ENCODE results near the gene BTN1A1.

The BTN1A1 gene

GRCh38 chr6:26525838-26526237, 25.7 kb downstream of the BTN1A1 start:
- DNase-seq (ENCODE audit: low spot score) = no peak
- in situ Hi-C loops (cut with MboI; ENCODE audit: low sequenced_read_pairs, unreplicated experiment) = no loop called here
- TF ChIP-seq CTCF (IDR thresholded peaks at IDR 0.05; ENCODE audit: borderline replicate concordance, control extremely low read depth, extremely low read depth, insufficient read depth, missing control alignments) = no peak

GRCh38 chr6:26526928-26527327, 26.8 kb downstream of the BTN1A1 start:
- in situ Hi-C loops (cut with MboI; ENCODE audit: low sequenced_read_pairs, unreplicated experiment) = no loop called here

GRCh38 chr6:26530203-26530602, 30.1 kb downstream of the BTN1A1 start:
- in situ Hi-C loops (cut with MboI; ENCODE audit: low sequenced_read_pairs, unreplicated experiment) = no loop called here
- no peak for DNase-seq (ENCODE audit: low spot score)
- TF ChIP-seq CTCF (IDR thresholded peaks at IDR 0.05; ENCODE audit: borderline replicate concordance, control extremely low read depth, extremely low read depth, insufficient read depth, missing control alignments) = no peak

More at GRCh38 chr6:26526928-26527327, 26.8 kb downstream of the BTN1A1 start:
- TF ChIP-seq CTCF (IDR thresholded peaks at IDR 0.05; ENCODE audit: borderline replicate concordance, control extremely low read depth, extremely low read depth, insufficient read depth, missing control alignments) = no peak
- no peak for DNase-seq (ENCODE audit: low spot score)

- DNase-seq (ENCODE audit: low spot score) = no peak
- in situ Hi-C loops (cut with MboI; ENCODE audit: low sequenced_read_pairs, unreplicated experiment) = no loop called here
- no peak for TF ChIP-seq CTCF (IDR thresholded peaks at IDR 0.05; ENCODE audit: borderline replicate concordance, control extremely low read depth, extremely low read depth, insufficient read depth, missing control alignments)
Observed at GRCh38 chr6:26531897-26532296, 31.8 kb downstream of the BTN1A1 start.

- in situ Hi-C loops (cut with MboI; ENCODE audit: low sequenced_read_pairs, unreplicated experiment) = no loop called here
- peak; percentile 78 for DNase-seq (ENCODE audit: low spot score)
- TF ChIP-seq CTCF (IDR thresholded peaks at IDR 0.05; ENCODE audit: borderline replicate concordance, control extremely low read depth, extremely low read depth, insufficient read depth, missing control alignments) = no peak
Observed at GRCh38 chr6:26532699-26533531, 32.8 kb downstream of the BTN1A1 start.

- TF ChIP-seq CTCF (IDR thresholded peaks at IDR 0.05; ENCODE audit: borderline replicate concordance, control extremely low read depth, extremely low read depth, insufficient read depth, missing control alignments) = no peak
- in situ Hi-C loops (cut with MboI; ENCODE audit: low sequenced_read_pairs, unreplicated experiment) = no loop called here
- no peak for DNase-seq (ENCODE audit: low spot score)
Observed at GRCh38 chr6:26533532-26533931, 33.4 kb downstream of the BTN1A1 start.

Measured in GM13976 (cell line).